NCI-H1436 (cell line): ENCODE data around the gene ROPN1L.
A peak's percentile ranks its signal among the peaks of the same experiment; 100 is the strongest.
"Not testable (repeated sequence)": the region's sequence is repeated elsewhere in the genome, so short reads cannot be mapped to it uniquely, and the experiment has no call there.

Source experiments
- DNase-seq: peaks from one replicate; lab custom pipeline; 2025; lab: John Stamatoyannopoulos, UW

ROPN1L gene

GRCh38 chr5:10441083-10441991, at the start of gene ROPN1L:
Gene ROPN1L, plus strand, starts transcription at chr5:10441879. Its CDS starts 289 bp downstream, at chr5:10442168.
- peak; percentile 70 for DNase-seq

- DNase-seq, result not testable (repeated sequence)
Measured at GRCh38 chr5:10392567-10393328, 48.9 kb upstream of the ROPN1L start.

GRCh38 chr5:10393491-10393890, 48.2 kb upstream of the ROPN1L start:
- no peak for DNase-seq

GRCh38 chr5:10396552-10396951, 45.1 kb upstream of the ROPN1L start:
- DNase-seq, result no peak

GRCh38 chr5:10399839-10400238, 41.8 kb upstream of the ROPN1L start:
- DNase-seq, result no peak

- DNase-seq, result no peak
Measured at GRCh38 chr5:10400411-10400810, 41.3 kb upstream of the ROPN1L start.

- DNase-seq, result no peak
Measured at GRCh38 chr5:10400831-10401230, 40.8 kb upstream of the ROPN1L start.

GRCh38 chr5:10401498-10401897, 40.2 kb upstream of the ROPN1L start:
- no peak for DNase-seq

- no peak for DNase-seq
Measured at GRCh38 chr5:10403829-10404228, 37.9 kb upstream of the ROPN1L start.

GRCh38 chr5:10406651-10407050, 35.0 kb upstream of the ROPN1L start:
- DNase-seq, result no peak

GRCh38 chr5:10409504-10409903, 32.2 kb upstream of the ROPN1L start:
- DNase-seq, result no peak

- DNase-seq, result no peak
Measured at GRCh38 chr5:10410662-10411061, 31.0 kb upstream of the ROPN1L start.

GRCh38 chr5:10411336-10411735, 30.3 kb upstream of the ROPN1L start:
- DNase-seq, result no peak

GRCh38 chr5:10416868-10417267, 24.8 kb upstream of the ROPN1L start:
- no peak for DNase-seq

- DNase-seq, result no peak
Measured at GRCh38 chr5:10418654-10419345, 22.9 kb upstream of the ROPN1L start.

- DNase-seq, result no peak
Measured at GRCh38 chr5:10420468-10420867, 21.2 kb upstream of the ROPN1L start.

GRCh38 chr5:10420932-10421331, 20.7 kb upstream of the ROPN1L start:
- no peak for DNase-seq

GRCh38 chr5:10421896-10422691, 19.6 kb upstream of the ROPN1L start:
- DNase-seq, result no peak

- no peak for DNase-seq
Measured at GRCh38 chr5:10423022-10423421, 18.7 kb upstream of the ROPN1L start.

GRCh38 chr5:10424124-10424731, 17.5 kb upstream of the ROPN1L start:
- DNase-seq, result peak; percentile 13

- no peak for DNase-seq
Measured at GRCh38 chr5:10427201-10427600, 14.5 kb upstream of the ROPN1L start.
